Esophagus (tissue), 2 donors: ENCODE measurements around the gene TMEM154. TPM values are rescaled to one million over a fixed set of nuclear protein-coding genes. Genes with fewer than 3 reads are reported as not detected.
A peak's percentile ranks its signal among the peaks of the same experiment; 100 is the strongest.

Source experiments
- H3K27ac ChIP-seq, 2 donors: one replicate each; pipeline ENCODE4 v1.5.1; 2013; ENCODE audit warnings: low read depth in 2 of 2, mild to moderate bottlenecking in 2 of 2, inconsistent platforms in 1 of 2, low read length in 1 of 2, moderate library complexity in 1 of 2
- H3K27me3 ChIP-seq, 2 donors: one replicate each; pipeline ENCODE4 v1.6.1; 2013; ENCODE audit warnings: low read length in 2 of 2, control low read depth in 1 of 2, mild to moderate bottlenecking in 1 of 2; ENCODE audit not compliant: insufficient read depth in 2 of 2, control insufficient read depth in 1 of 2
- H3K36me3 ChIP-seq, 2 donors: one replicate each; pipeline ENCODE4 v1.6.1; 2013; ENCODE audit warnings: low read length in 1 of 2; ENCODE audit not compliant: control insufficient read depth in 2 of 2, insufficient read depth in 2 of 2
- H3K4me1 ChIP-seq, 2 donors: one replicate each; pipeline ENCODE4 v1.6.1; 2013; ENCODE audit warnings: low read length in 1 of 2; ENCODE audit not compliant: control insufficient read depth in 2 of 2, insufficient read depth in 2 of 2
- H3K4me3 ChIP-seq, 2 donors: one replicate each; pipeline ENCODE4 v1.5.1; 2013; ENCODE audit warnings: low read length in 2 of 2, mild to moderate bottlenecking in 2 of 2, low read depth in 1 of 2, moderate library complexity in 1 of 2
- H3K9me3 ChIP-seq, 2 donors: one replicate each; pipeline ENCODE4 v1.6.1; 2013; ENCODE audit warnings: mild to moderate bottlenecking in 2 of 2, low read depth in 1 of 2, low read length in 1 of 2, moderate library complexity in 1 of 2; ENCODE audit not compliant: control insufficient read depth in 2 of 2, insufficient read depth in 1 of 2
- WGBS, 2 donors: extraction: QIAGEN DNeasy Blood & Tissue Kit; methylation state at CpG; one replicate each; pipeline ENCODE4 v1.1.7; 2013; 5-methylcytosine and 5-hydroxymethylcytosine counted together
- polyA plus RNA-seq, 2 donors: library from polyadenylated mRNA; stranded (reverse); fragments of 200-250 nt; gene quantifications; one replicate each; pipeline ENCODE4 v1.2.3, GENCODE V29; 2013
- donor health status: healthy with polysubstance abuse.
- donor health status: Bipolar disorder and iron deficiency.

TMEM154 gene
- polyA plus RNA-seq, 2 donors, result 17.7 to 24.2 TPM

- Histone ChIP-seq H3K36me3 (no peaks in the 10 kb centered on the region), H3K27ac (no peak overlapping the region), H3K4me3 (no peak overlapping the region), H3K4me1 (no peaks in the 10 kb centered on the region), H3K9me3 (no peaks in the 10 kb centered on the region), H3K27me3 (no peaks in the 10 kb centered on the region)
- WGBS, 2 donors, result 94 to 97% methylated on average over 1 of the region's 1 CpG
Measured at GRCh38 chr4:152620218-152620617, 59.6 kb downstream of the TMEM154 start.

DNA sequence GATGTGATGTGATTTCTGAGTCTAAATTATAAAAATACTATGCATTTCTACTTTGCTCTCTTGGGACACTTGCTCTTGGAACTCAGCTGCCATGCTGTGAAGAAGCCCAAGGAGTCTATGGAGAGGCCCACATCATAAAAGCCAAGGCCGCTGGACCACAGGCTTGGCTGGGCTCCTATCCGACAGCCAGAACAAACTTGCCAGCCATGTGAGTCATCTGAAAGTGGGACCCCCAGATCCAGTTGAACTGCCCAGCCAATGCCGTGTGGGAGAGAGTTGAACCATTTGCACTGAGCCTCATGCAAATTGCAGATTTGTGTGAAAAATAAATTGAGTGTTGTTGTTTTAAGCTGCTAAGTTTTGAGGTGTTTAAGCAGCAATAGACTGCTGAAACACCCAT is 60.2 kb downstream of the TMEM154 start:
- Histone ChIP-seq H3K9me3 (no peaks in the 10 kb centered on the region), H3K4me1 (no peaks in the 10 kb centered on the region), H3K27ac (no peak overlapping the region), H3K36me3 (no peaks in the 10 kb centered on the region), H3K27me3 (no peaks in the 10 kb centered on the region), H3K4me3 (no peak overlapping the region)
- 94 to 95% methylated on average over 3 of the region's 3 CpGs for WGBS, 2 donors

DNA sequence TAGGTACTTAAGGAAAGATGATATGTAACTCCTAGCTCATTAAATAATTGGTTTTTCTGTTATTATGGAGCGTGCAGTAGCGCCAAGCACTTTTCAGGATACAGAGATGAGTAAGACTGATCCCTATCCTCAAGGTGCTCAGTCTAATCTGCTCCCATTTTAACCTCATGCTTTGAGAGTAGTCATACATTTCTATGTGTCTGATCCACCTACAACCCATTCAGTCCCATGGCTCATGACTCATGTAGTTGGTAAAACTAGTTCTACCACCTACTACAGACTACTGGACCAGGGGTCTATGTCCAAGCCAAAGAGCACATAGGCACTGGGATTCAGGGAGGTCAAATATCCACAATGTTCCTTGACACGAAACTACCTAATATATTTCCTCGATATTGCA is 60.8 kb downstream of the TMEM154 start:
- H3K4me1 ChIP-seq, result no peaks in the 10 kb centered on the region
- no peaks in the 10 kb centered on the region for H3K27me3 ChIP-seq
- H3K36me3 ChIP-seq, result no peaks in the 10 kb centered on the region
- H3K4me3 ChIP-seq, result no peak overlapping the region
- H3K27ac ChIP-seq, result no peak overlapping the region
- WGBS, 2 donors, result 85 to 90% methylated on average over 4 of the region's 4 CpGs
- H3K9me3 ChIP-seq, result no peaks in the 10 kb centered on the region

- Histone ChIP-seq H3K36me3 (no peaks in the 10 kb centered on the region), H3K4me3 (no peak overlapping the region), H3K27ac (no peak overlapping the region), H3K4me1 (no peaks in the 10 kb centered on the region), H3K9me3 (no peaks in the 10 kb centered on the region), H3K27me3 (no peaks in the 10 kb centered on the region)
- 96 to 97% methylated on average over 3 of the region's 3 CpGs for WGBS, 2 donors
Measured at GRCh38 chr4:152616804-152617203, 63.0 kb downstream of the TMEM154 start.

- Histone ChIP-seq H3K9me3 (no peaks in the 10 kb centered on the region), H3K4me1 (no peaks in the 10 kb centered on the region), H3K36me3 (no peaks in the 10 kb centered on the region), H3K27ac (peak overlapping the region in 1 of 2 donors; percentile 62), H3K27me3 (no peaks in the 10 kb centered on the region), H3K4me3 (no peak overlapping the region)
- WGBS, 2 donors, result 77 to 80% methylated on average over 11 of the region's 11 CpGs
Measured at GRCh38 chr4:152613841-152614721, 65.7 kb downstream of the TMEM154 start.

GRCh38 chr4:152613351-152613750 is 66.4 kb downstream of the TMEM154 start:
- Histone ChIP-seq H3K27ac (no peak overlapping the region), H3K27me3 (no peaks in the 10 kb centered on the region), H3K36me3 (no peaks in the 10 kb centered on the region), H3K4me3 (no peak overlapping the region), H3K4me1 (no peaks in the 10 kb centered on the region), H3K9me3 (no peaks in the 10 kb centered on the region)
- WGBS, 2 donors, result 69 to 71% methylated on average over 3 of the region's 3 CpGs

DNA sequence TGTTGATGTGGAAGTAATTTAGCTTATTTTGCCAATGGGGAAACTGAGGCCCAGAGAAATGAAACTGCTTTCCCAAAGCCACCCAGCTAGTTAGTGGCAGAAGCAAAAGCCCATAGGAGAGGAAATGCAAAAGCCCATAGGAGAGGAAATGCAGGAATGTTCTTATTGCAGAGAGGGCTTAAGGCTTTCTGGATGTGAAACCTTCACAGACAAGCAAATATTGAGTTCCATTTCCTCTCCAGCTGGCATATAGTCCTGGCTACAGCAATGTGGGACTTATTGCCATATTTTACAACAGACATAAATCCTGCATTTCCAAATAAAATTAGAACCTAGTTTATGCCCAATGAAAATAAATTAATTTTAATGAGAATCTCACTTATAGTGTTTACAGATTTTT is 69.7 kb downstream of the TMEM154 start:
- Histone ChIP-seq H3K4me3 (no peak overlapping the region), H3K36me3 (no peaks in the 10 kb centered on the region), H3K4me1 (peaks cover 0 to 2% of the 10 kb centered on the region in 2 donors), H3K27me3 (no peaks in the 10 kb centered on the region), H3K9me3 (no peaks in the 10 kb centered on the region), H3K27ac (no peak overlapping the region)

GRCh38 chr4:152609481-152609880 is 70.3 kb downstream of the TMEM154 start:
- H3K27me3 ChIP-seq, result no peaks in the 10 kb centered on the region
- H3K4me3 ChIP-seq, result no peak overlapping the region
- no peak overlapping the region for H3K27ac ChIP-seq
- H3K9me3 ChIP-seq, result no peaks in the 10 kb centered on the region
- H3K4me1 ChIP-seq, result peaks cover 0 to 2% of the 10 kb centered on the region in 2 donors
- WGBS, 2 donors, result 91 to 95% methylated on average over 4 of the region's 4 CpGs
- H3K36me3 ChIP-seq, result no peaks in the 10 kb centered on the region

GRCh38 chr4:152607178-152607577 is 72.6 kb downstream of the TMEM154 start:
- H3K27ac ChIP-seq, result no peak overlapping the region
- no peaks in the 10 kb centered on the region for H3K36me3 ChIP-seq
- H3K4me3 ChIP-seq, result no peak overlapping the region
- H3K9me3 ChIP-seq, result no peaks in the 10 kb centered on the region
- H3K27me3 ChIP-seq, result no peaks in the 10 kb centered on the region
- 52 to 59% methylated on average over 7 of the region's 7 CpGs for WGBS, 2 donors
- H3K4me1 ChIP-seq, result peaks cover 0 to 2% of the 10 kb centered on the region in 2 donors

- 44 to 53% methylated on average over 8 of the region's 8 CpGs for WGBS, 2 donors
- Histone ChIP-seq H3K4me1 (peaks cover 0 to 2% of the 10 kb centered on the region in 2 donors), H3K36me3 (no peaks in the 10 kb centered on the region), H3K27ac (no peak overlapping the region), H3K4me3 (no peak overlapping the region), H3K9me3 (no peaks in the 10 kb centered on the region), H3K27me3 (no peaks in the 10 kb centered on the region)
Measured at GRCh38 chr4:152606753-152607152, 73.0 kb downstream of the TMEM154 start.
